CD4-positive, CD25-positive, alpha-beta regulatory T cell (primary cell): ENCODE data around the gene BACH1. TPM values are rescaled to one million over a fixed set of nuclear protein-coding genes. Genes with fewer than 3 reads are reported as not detected.

Source experiments
- ATAC-seq, 2 donors: fragments of 150-1000 bp; cut with Tn5 transposase; one replicate each; pipeline ENCODE4 v1.10.0; 2021; ENCODE audit warnings: low read depth in 2 of 2, moderate number of reproducible peaks in 2 of 2, moderate library complexity in 1 of 2
- DNase-seq, 3 donors: peaks; one replicate each; pipeline versions ENCODE4 v3.0.0 to v3.0.0-alpha.2; 2012 to 2022; ENCODE audit warnings: mixed read lengths in 1 of 3
- H3K27ac ChIP-seq: one replicate; pipeline ENCODE4 v1.7.0; 2013; ENCODE audit warnings: mild to moderate bottlenecking, low read length; ENCODE audit not compliant: insufficient read depth, poor library complexity, severe bottlenecking
- H3K27me3 ChIP-seq: one replicate; pipeline ENCODE4 v1.7.0; 2013; ENCODE audit warnings: low read length; ENCODE audit not compliant: control insufficient read depth, insufficient read depth
- H3K36me3 ChIP-seq: one replicate; pipeline ENCODE4 v1.7.0; 2013; ENCODE audit warnings: mild to moderate bottlenecking, low read length, moderate library complexity; ENCODE audit not compliant: control insufficient read depth, insufficient read depth
- H3K4me1 ChIP-seq: 2 replicates; pipeline ENCODE4 v1.7.0; 2013; ENCODE audit warnings: mild to moderate bottlenecking, low read length; ENCODE audit not compliant: insufficient read depth, control insufficient read depth, poor library complexity, severe bottlenecking
- H3K4me3 ChIP-seq: one replicate; pipeline ENCODE4 v1.7.0; 2013; ENCODE audit warnings: low read depth, mild to moderate bottlenecking, low read length, moderate library complexity
- H3K9me3 ChIP-seq, 2 experiments: 1 replicate in 1 of 2; 2 replicates in 1 of 2; pipeline ENCODE4 v1.7.0; 2013; ENCODE audit warnings: low read length in 2 of 2, mild to moderate bottlenecking in 1 of 2, moderate library complexity in 1 of 2; ENCODE audit not compliant: control insufficient read depth in 2 of 2
- H3K27ac Mint-ChIP-seq, 3 donors: one replicate each; pipeline ENCODE4 v1.8.0; 2020 to 2022; ENCODE audit warnings: mild to moderate bottlenecking in 3 of 3, mixed read lengths in 3 of 3, moderate library complexity in 2 of 3
- H3K27me3 Mint-ChIP-seq: one replicate; pipeline ENCODE4 v1.8.0; 2022; ENCODE audit warnings: mild to moderate bottlenecking, mixed read lengths
- H3K36me3 Mint-ChIP-seq: one replicate; pipeline ENCODE4 v1.8.0; 2020; ENCODE audit warnings: mixed read lengths
- H3K4me1 Mint-ChIP-seq, 4 donors: one replicate each; pipeline ENCODE4 v1.8.0; 2020 to 2022; ENCODE audit warnings: mixed read lengths in 4 of 4, mild to moderate bottlenecking in 1 of 4
- H3K4me3 Mint-ChIP-seq, 4 donors: one replicate each; pipeline ENCODE4 v1.8.0; 2020 to 2022; ENCODE audit warnings: mild to moderate bottlenecking in 4 of 4, mixed read lengths in 4 of 4, moderate library complexity in 3 of 4
- H3K9me3 Mint-ChIP-seq, 7 donors: one replicate each; pipeline ENCODE4 v1.8.0; 2020 to 2022; ENCODE audit warnings: mixed read lengths in 7 of 7, mild to moderate bottlenecking in 3 of 7, moderate library complexity in 2 of 7
- polyA plus RNA-seq, 4 donors: library from polyadenylated mRNA; unstranded; fragments of 300-500 nt; fragmentation: Illumina TruSeq; gene quantifications; one replicate each; pipeline ENCODE4 v1.2.3, GENCODE V29; 2021
- total RNA-seq: library from RNA; stranded (reverse); gene quantifications from one replicate; pipeline ENCODE4 v1.2.3, GENCODE V29; 2022

BACH1 gene
- total and polyA plus RNA-seq, 5 donors from 2014 or later = 30.2 to 108 (median 42.5) TPM

- Histone ChIP-seq H3K36me3 (no peaks in the 10 kb centered on the region), H3K27me3 (no peaks in the 10 kb centered on the region), H3K4me3 (no peak overlapping the region), H3K27ac (no peak overlapping the region), H3K9me3 (no peaks in the 10 kb centered on the region), H3K4me1 (no peaks in the 10 kb centered on the region)
- Mint-ChIP-seq H3K4me3 (no peak overlapping the region), H3K27me3 (no peaks in the 10 kb centered on the region), H3K36me3 (no peaks in the 10 kb centered on the region), H3K9me3 (no peaks in the 10 kb centered on the region), H3K4me1 (no peaks in the 10 kb centered on the region), H3K27ac (no peak overlapping the region)
- ATAC-seq (no peak), DNase-seq (no peak)
Measured at GRCh38 chr21:29385934-29386520, 87.3 kb downstream of the BACH1 start.

GRCh38 chr21:29386803-29387202 is 88.1 kb downstream of the BACH1 start:
- Mint-ChIP-seq H3K27ac (no peak overlapping the region), H3K36me3 (no peaks in the 10 kb centered on the region)

GRCh38 chr21:29387598-29387997 is 88.9 kb downstream of the BACH1 start:
- peaks cover 0 to 1% (median 0%) of the 10 kb centered on the region in 7 donors for H3K9me3 Mint-ChIP-seq
- no peak overlapping the region for H3K27ac Mint-ChIP-seq
- no peak overlapping the region for H3K4me3 Mint-ChIP-seq
- H3K4me3 ChIP-seq = no peak overlapping the region
- no peaks in the 10 kb centered on the region for H3K4me1 Mint-ChIP-seq
- DNase-seq = no peak
- H3K27me3 ChIP-seq = no peaks in the 10 kb centered on the region
- H3K36me3 Mint-ChIP-seq = no peaks in the 10 kb centered on the region
- H3K4me1 ChIP-seq = no peaks in the 10 kb centered on the region
- no peaks in the 10 kb centered on the region for H3K9me3 ChIP-seq
- H3K36me3 ChIP-seq = no peaks in the 10 kb centered on the region
- no peak overlapping the region for H3K27ac ChIP-seq
- no peak for ATAC-seq
- H3K27me3 Mint-ChIP-seq = no peaks in the 10 kb centered on the region

More at GRCh38 chr21:29386803-29387202, 88.1 kb downstream of the BACH1 start:
- ATAC-seq (no peak), DNase-seq (no peak)
- Histone ChIP-seq H3K4me1 (no peaks in the 10 kb centered on the region), H3K4me3 (no peak overlapping the region), H3K27me3 (no peaks in the 10 kb centered on the region), H3K9me3 (no peaks in the 10 kb centered on the region), H3K27ac (no peak overlapping the region), H3K36me3 (no peaks in the 10 kb centered on the region)
- Mint-ChIP-seq H3K27me3 (no peaks in the 10 kb centered on the region), H3K9me3 (no peaks in the 10 kb centered on the region), H3K4me1 (no peaks in the 10 kb centered on the region), H3K4me3 (no peak overlapping the region)

- no peaks in the 10 kb centered on the region for H3K27me3 ChIP-seq
- H3K36me3 ChIP-seq = no peaks in the 10 kb centered on the region
- H3K4me1 ChIP-seq = no peaks in the 10 kb centered on the region
- H3K27ac ChIP-seq = no peak overlapping the region
- DNase-seq (no peak), ATAC-seq (no peak)
- Mint-ChIP-seq H3K27ac (no peak overlapping the region), H3K4me3 (no peak overlapping the region), H3K9me3 (peaks cover 0 to 2% (median 0%) of the 10 kb centered on the region in 7 donors), H3K4me1 (no peaks in the 10 kb centered on the region), H3K27me3 (no peaks in the 10 kb centered on the region), H3K36me3 (no peaks in the 10 kb centered on the region)
- H3K4me3 ChIP-seq = no peak overlapping the region
- no peaks in the 10 kb centered on the region for H3K9me3 ChIP-seq
Measured at GRCh38 chr21:29389136-29389535, 90.4 kb downstream of the BACH1 start.

- no peak overlapping the region for H3K27ac ChIP-seq
- Mint-ChIP-seq H3K9me3 (peaks cover 0 to 2% (median 0%) of the 10 kb centered on the region in 7 donors), H3K27ac (peak overlapping the region in 1 of 3 donors; percentile 33), H3K4me1 (no peaks in the 10 kb centered on the region), H3K4me3 (no peak overlapping the region), H3K36me3 (no peaks in the 10 kb centered on the region), H3K27me3 (no peaks in the 10 kb centered on the region)
- H3K4me1 ChIP-seq = no peaks in the 10 kb centered on the region
- no peak for ATAC-seq
- no peaks in the 10 kb centered on the region for H3K9me3 ChIP-seq
- no peak overlapping the region for H3K4me3 ChIP-seq
- no peaks in the 10 kb centered on the region for H3K36me3 ChIP-seq
- no peaks in the 10 kb centered on the region for H3K27me3 ChIP-seq
- no peak for DNase-seq
Measured at GRCh38 chr21:29390778-29391177, 92.1 kb downstream of the BACH1 start.

- H3K4me3 Mint-ChIP-seq = no peak overlapping the region
- Histone ChIP-seq H3K27ac (no peak overlapping the region), H3K4me3 (no peak overlapping the region), H3K9me3 (no peaks in the 10 kb centered on the region), H3K4me1 (no peaks in the 10 kb centered on the region), H3K27me3 (no peaks in the 10 kb centered on the region), H3K36me3 (no peaks in the 10 kb centered on the region)
- H3K9me3 Mint-ChIP-seq = peaks cover 0 to 8% (median under 1%) of the 10 kb centered on the region in 7 donors
- no peak overlapping the region for H3K27ac Mint-ChIP-seq
- ATAC-seq (no peak), DNase-seq (no peak)
- no peaks in the 10 kb centered on the region for H3K4me1 Mint-ChIP-seq
- no peaks in the 10 kb centered on the region for H3K27me3 Mint-ChIP-seq
- peaks cover 16% of the 10 kb centered on the region for H3K36me3 Mint-ChIP-seq
Measured at GRCh38 chr21:29394051-29394450, 95.3 kb downstream of the BACH1 start.

Other genes with a start within 250 kb of the BACH1 start
- 94.6 TPM for gene CCT8, start 225.3 kb upstream of the BACH1 start, total RNA-seq
- gene CCT8, start 225.3 kb upstream of the BACH1 start, polyA plus RNA-seq = 100 to 1,000 TPM; 134 to 165 (median 143) TPM
- 24.6 TPM for gene MAP3K7CL, start 168.3 kb upstream of the BACH1 start, total RNA-seq
- 1 to 10 TPM; 5.4 to 9.2 (median 6.2) TPM for gene MAP3K7CL, start 168.3 kb upstream of the BACH1 start, polyA plus RNA-seq